Right atrium auricular region (tissue), 2 donors: ENCODE measurements around the gene ZNF606. TPM values are rescaled to one million over a fixed set of nuclear protein-coding genes. Genes with fewer than 3 reads are reported as not detected.

Experiments
- DNase-seq: peaks from one replicate; pipeline ENCODE4 v3.0.0-alpha.2; 2019; ENCODE audit warnings: low spot score
- H3K27ac ChIP-seq, 2 donors: fragments of 200-600 bp; sonication (generic); 1 replicate in 1 of 2; 2 replicates in 1 of 2; pipeline ENCODE4 v1.5.1; 2016 to 2019
- H3K27me3 ChIP-seq, 2 donors: fragments of 200-600 bp; sonication (generic); one replicate each; pipeline versions ENCODE4 v1.5.1 to v1.6.0; 2017 to 2019
- H3K36me3 ChIP-seq: fragments of 200-600 bp; sonication (generic); one replicate; pipeline ENCODE4 v1.5.1; 2016
- H3K4me1 ChIP-seq, 2 donors: fragments of 200-600 bp; sonication (generic); one replicate each; pipeline versions ENCODE4 v1.5.1 to v1.6.0; 2017 to 2019
- H3K4me3 ChIP-seq, 2 donors: fragments of 200-600 bp; sonication (generic); 1 replicate in 1 of 2; 2 replicates in 1 of 2; pipeline ENCODE4 v1.5.1; 2017 to 2019; ENCODE audit warnings: mild to moderate bottlenecking in 1 of 2, moderate library complexity in 1 of 2
- H3K9me3 ChIP-seq, 2 donors: fragments of 200-600 bp; sonication (generic); one replicate each; pipeline ENCODE4 v1.5.1; 2019
- total RNA-seq, 2 donors: library from RNA; depleted of rRNA; stranded (reverse); fragments of >200 nt; gene quantifications; one replicate each; pipeline ENCODE4 v1.1.0, GENCODE V29; 2016
- TF ChIP-seq, protein P1 (sequence below), 2 donors: fragments of 200-600 bp; sonication (generic); IDR thresholded peaks; one replicate each; pipeline ENCODE4 v1.5.1; 2019; ENCODE audit warnings: antibody characterized with exemption in 2 of 2

The ZNF606 gene
- total RNA-seq, 2 donors from 2014 or later: 9.6 TPM

- H3K27ac ChIP-seq: no peak overlapping the region
- H3K9me3 ChIP-seq: peaks cover 0 to 18% of the 10 kb centered on the region in 2 donors
- no peaks in the 10 kb centered on the region for H3K36me3 ChIP-seq
- no peak for DNase-seq
- no peaks in the 10 kb centered on the region for H3K27me3 ChIP-seq
- TF ChIP-seq, protein P1, sequence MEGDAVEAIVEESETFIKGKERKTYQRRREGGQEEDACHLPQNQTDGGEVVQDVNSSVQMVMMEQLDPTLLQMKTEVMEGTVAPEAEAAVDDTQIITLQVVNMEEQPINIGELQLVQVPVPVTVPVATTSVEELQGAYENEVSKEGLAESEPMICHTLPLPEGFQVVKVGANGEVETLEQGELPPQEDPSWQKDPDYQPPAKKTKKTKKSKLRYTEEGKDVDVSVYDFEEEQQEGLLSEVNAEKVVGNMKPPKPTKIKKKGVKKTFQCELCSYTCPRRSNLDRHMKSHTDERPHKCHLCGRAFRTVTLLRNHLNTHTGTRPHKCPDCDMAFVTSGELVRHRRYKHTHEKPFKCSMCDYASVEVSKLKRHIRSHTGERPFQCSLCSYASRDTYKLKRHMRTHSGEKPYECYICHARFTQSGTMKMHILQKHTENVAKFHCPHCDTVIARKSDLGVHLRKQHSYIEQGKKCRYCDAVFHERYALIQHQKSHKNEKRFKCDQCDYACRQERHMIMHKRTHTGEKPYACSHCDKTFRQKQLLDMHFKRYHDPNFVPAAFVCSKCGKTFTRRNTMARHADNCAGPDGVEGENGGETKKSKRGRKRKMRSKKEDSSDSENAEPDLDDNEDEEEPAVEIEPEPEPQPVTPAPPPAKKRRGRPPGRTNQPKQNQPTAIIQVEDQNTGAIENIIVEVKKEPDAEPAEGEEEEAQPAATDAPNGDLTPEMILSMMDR (IDR thresholded peaks at IDR 0.05): no peak
- peaks cover 0 to 9% of the 10 kb centered on the region in 2 donors for H3K4me1 ChIP-seq
- no peak overlapping the region for H3K4me3 ChIP-seq
Measured at GRCh38 chr19:58037927-58038687, 35.5 kb upstream of the ZNF606 start.

DNA sequence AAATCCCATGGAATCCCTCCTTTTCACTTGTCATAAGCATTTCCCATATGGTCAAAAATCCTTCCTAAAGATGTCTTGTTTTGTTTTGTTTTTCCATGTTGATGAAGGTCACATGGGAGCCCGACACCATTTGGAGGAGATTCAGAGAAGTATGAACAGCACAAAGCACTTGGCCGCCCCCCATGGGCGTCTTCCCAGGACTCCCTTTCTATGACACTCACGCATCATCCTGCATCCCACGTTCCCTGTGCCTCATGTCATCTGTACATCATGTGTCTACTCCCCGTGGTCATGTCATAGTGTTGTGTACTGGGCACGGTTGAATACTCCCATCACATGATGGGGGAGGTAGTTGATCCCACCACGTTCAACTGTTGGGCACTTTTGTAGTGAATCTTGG lies 33.2 kb upstream of the ZNF606 start:
- no peak for DNase-seq
- Histone ChIP-seq H3K36me3 (no peaks in the 10 kb centered on the region), H3K4me3 (no peak overlapping the region), H3K27me3 (no peaks in the 10 kb centered on the region), H3K9me3 (peaks cover 0 to 9% of the 10 kb centered on the region in 2 donors), H3K27ac (no peak overlapping the region), H3K4me1 (peaks cover 0 to 9% of the 10 kb centered on the region in 2 donors)
- TF ChIP-seq, protein P1 (IDR thresholded peaks at IDR 0.05): no peak

- Histone ChIP-seq H3K4me3 (peak overlapping the region; percentile 43 to 55), H3K4me1 (peaks cover 0 to 9% of the 10 kb centered on the region in 2 donors), H3K27me3 (no peaks in the 10 kb centered on the region), H3K27ac (no peak overlapping the region), H3K9me3 (peaks cover 0 to 5% of the 10 kb centered on the region in 2 donors), H3K36me3 (no peaks in the 10 kb centered on the region)
- DNase-seq: no peak
- TF ChIP-seq, protein P1 (IDR thresholded peaks at IDR 0.05): no peak
Measured at GRCh38 chr19:58034477-58034793, 31.8 kb upstream of the ZNF606 start.

GRCh38 chr19:58033741-58034476 lies 31.3 kb upstream of the ZNF606 start, which contains the start of gene ZSCAN1:
Gene ZSCAN1, plus strand, starts transcription at chr19:58034025. Its CDS starts 3,812 bp downstream, at chr19:58037837.
- TF ChIP-seq, protein P1 (IDR thresholded peaks at IDR 0.05): no peak
- Histone ChIP-seq H3K4me3 (peak within 1 kb of the TSS; percentile 43 to 55), H3K27ac (no peak within 1 kb of the TSS)

DNA sequence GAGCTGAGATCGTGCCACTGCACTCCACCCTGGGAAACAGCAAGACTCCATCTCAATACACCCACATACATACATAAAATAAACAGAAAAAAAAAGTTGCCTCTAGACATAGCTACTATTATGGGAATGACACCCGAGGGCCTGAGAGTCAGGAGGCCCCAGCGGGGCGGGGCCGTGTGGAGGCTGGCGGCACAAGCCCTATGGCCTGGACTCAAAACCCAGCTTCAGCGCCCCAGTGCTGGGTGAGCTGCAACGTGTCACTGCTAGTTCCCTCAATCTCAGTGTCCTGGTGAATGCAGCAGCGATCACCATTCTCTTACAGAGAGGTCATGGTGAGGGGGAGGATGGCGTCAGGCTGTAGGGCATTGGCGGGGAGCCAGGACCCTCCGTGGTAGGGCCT lies 22.0 kb upstream of the ZNF606 start:
- H3K4me3 ChIP-seq: no peak overlapping the region
- TF ChIP-seq, protein P1 (IDR thresholded peaks at IDR 0.05): no peak
- no peaks in the 10 kb centered on the region for H3K27me3 ChIP-seq
- no peaks in the 10 kb centered on the region for H3K36me3 ChIP-seq
- no peaks in the 10 kb centered on the region for H3K9me3 ChIP-seq
- no peak overlapping the region for H3K27ac ChIP-seq
- H3K4me1 ChIP-seq: no peaks in the 10 kb centered on the region
- no peak for DNase-seq

More at GRCh38 chr19:58033741-58034476, 31.3 kb upstream of the ZNF606 start, which contains the start of gene ZSCAN1:
- peaks cover 0 to 2% of the 10 kb centered on the region in 2 donors for H3K9me3 ChIP-seq
- no peaks in the 10 kb centered on the region for H3K27me3 ChIP-seq
- peaks cover 0 to 9% of the 10 kb centered on the region in 2 donors for H3K4me1 ChIP-seq
- H3K36me3 ChIP-seq: no peaks in the 10 kb centered on the region
- peak; percentile 75 for DNase-seq
